Prostate gland (tissue), 2 donors: ENCODE data around the gene PFDN1.

Source experiments
- POLR2AphosphoS5 ChIP-seq: sonication (generic); formaldehyde crosslinking; IDR thresholded peaks from one replicate; pipeline ENCODE4 v1.6.1; 2017; ENCODE audit warnings: antibody characterized with exemption
- TF ChIP-seq, protein P1 (sequence below), 4 experiments: fragments of 200-600 bp in 2 of 4; fragments of 450-650 bp in 2 of 4; sonication (generic) in 2 of 4; IDR thresholded peaks; 1 replicate in 3 of 4; 2 replicates in 1 of 4; pipeline ENCODE4 v1.5.1; 2016 to 2019; ENCODE audit warnings: antibody characterized with exemption in 4 of 4, mild to moderate bottlenecking in 2 of 4, moderate library complexity in 2 of 4

- TF ChIP-seq, protein P1, sequence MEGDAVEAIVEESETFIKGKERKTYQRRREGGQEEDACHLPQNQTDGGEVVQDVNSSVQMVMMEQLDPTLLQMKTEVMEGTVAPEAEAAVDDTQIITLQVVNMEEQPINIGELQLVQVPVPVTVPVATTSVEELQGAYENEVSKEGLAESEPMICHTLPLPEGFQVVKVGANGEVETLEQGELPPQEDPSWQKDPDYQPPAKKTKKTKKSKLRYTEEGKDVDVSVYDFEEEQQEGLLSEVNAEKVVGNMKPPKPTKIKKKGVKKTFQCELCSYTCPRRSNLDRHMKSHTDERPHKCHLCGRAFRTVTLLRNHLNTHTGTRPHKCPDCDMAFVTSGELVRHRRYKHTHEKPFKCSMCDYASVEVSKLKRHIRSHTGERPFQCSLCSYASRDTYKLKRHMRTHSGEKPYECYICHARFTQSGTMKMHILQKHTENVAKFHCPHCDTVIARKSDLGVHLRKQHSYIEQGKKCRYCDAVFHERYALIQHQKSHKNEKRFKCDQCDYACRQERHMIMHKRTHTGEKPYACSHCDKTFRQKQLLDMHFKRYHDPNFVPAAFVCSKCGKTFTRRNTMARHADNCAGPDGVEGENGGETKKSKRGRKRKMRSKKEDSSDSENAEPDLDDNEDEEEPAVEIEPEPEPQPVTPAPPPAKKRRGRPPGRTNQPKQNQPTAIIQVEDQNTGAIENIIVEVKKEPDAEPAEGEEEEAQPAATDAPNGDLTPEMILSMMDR (IDR thresholded peaks at IDR 0.05), result no peak
- no peak for TF ChIP-seq POLR2AphosphoS5
These were observed 77.5 kb downstream of the PFDN1 start for GRCh38 chr5:140225396-140225795.
